Stromal cell of bone marrow (primary cell): ENCODE results near the gene MCTP2.

ENCODE experiments used
- DNase-seq: peaks from one replicate; pipeline ENCODE4 v3.0.0-alpha.2; 2012; ENCODE audit warnings: low read depth

The MCTP2 gene

DNA sequence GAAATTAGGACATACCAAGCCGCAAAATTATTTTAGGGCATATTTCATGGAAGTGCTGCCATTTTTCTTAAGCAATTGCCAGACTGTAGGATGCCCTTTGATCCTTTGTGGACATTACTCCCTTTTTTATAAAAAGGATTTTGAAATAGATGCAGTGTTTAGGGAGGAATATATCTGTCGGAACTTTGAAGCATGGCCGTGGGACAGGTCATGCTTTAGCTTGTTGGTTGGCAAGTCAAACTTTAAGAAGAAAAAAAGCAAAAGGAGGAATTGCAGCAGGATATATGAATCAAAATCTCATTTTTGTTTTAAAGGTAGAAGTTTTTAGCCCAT is 122.1 kb downstream of the MCTP2 start:
- DNase-seq = peak; percentile 18

DNA sequence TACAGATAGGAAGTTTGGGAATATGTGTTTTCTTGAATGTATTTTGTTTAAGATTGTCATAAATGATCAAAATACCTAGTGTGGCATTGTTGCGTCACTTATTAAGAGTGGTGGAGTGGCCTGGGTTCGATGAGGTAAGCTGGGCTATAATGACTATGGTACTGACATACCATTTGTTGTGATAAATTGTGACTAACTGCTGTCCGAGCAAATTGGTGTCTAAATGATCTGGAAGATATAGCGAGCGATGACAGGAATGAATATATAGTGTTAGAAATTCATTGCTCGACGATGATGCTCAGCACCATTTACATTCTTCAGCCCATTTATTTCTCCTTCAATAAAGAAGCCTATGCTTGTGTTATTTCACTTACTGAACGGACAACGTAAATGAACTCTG is 123.3 kb downstream of the MCTP2 start:
- no peak for DNase-seq

DNA sequence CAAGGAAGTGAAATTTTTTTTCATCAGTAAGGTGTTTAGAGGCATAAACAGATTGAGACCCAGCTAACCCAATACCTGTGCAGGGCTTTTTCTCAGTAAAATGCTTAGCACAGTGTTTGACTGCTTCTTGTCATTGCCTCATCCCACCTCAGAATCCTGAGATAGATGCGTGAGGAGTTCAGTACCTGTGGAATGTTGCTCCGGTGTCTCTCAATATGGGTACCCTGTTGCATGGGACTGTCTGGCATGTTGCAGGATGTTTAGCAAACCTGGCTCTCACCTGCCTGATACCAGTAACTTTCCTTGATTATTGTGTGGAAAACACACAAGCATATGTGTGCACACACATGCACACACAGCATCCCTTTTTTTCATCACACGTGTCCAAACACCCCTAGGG is 128.4 kb downstream of the MCTP2 start:
- DNase-seq = no peak

DNA sequence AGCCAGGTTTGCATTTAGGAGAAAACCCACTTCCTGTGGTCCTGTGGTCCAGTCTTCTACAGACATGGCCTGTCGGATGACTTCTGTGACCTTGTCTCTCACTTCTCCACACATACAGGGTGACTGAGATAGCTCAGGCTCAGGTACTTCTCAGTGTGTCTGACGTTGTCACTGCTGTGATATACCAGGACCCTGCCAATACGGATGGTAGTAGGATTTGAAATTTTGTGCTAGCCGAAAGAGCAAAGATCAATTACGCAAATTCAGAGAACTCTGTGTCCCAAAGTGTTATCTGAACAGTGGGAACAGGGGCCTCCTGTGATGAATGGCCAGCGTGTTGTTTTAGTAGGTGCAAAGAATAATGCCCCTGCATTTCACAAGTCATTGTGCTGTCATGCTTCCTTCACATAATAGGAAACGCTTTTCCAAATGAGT is 128.9 kb downstream of the MCTP2 start:
- DNase-seq = no peak

DNA sequence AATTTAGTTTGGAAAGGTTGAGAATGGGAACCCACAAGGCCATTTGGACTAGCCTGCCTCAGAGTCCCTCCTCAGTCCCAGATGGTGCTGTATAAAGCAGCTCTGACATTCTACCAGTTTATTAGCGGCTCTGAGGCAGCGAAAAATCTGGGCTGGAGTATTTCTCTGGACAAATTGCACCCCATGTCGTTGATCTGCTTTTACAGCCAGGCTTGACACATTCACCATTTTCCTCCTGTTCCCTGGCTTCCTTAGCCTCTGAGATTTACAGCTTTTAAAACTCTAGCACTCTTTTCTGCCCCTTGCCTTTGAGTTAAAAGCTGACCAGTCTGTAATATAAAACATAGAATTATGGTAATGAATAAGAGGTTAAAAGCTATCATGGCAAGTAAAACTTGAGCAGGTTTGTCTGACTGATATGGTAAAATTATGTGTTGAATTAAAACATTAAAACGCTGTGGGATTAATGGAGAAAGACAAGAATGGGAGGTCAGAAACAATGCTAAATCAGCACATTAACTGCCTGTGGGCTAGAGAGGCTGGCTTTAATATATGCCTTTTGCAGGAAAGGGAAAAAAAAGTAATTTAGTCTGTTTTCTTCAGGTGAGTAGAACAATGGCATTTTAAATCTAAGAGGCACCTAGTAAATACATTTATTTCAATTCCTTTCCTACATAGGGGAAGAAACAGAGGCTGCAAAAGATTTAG is 131.2 kb downstream of the MCTP2 start:
- no peak for DNase-seq

DNA sequence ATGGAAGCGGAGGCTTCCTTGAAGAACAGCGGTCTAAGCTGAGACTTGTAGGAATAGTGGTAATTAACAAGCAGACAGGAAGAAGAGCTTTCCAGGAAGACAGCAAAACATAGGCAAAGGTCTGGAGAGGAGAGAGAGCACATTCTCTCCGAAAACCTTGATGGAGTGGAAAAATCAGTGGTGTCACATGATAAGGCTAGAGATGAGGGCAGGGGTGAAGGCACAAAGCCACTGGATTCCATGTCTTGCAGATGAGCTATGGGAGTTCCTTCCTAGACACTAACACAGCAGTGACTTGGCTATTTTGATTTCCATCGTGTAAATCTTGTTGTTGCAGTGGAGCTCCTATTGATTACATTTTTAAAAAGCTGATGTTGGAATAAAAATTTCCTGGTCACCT is 132.0 kb downstream of the MCTP2 start:
- no peak for DNase-seq

DNA sequence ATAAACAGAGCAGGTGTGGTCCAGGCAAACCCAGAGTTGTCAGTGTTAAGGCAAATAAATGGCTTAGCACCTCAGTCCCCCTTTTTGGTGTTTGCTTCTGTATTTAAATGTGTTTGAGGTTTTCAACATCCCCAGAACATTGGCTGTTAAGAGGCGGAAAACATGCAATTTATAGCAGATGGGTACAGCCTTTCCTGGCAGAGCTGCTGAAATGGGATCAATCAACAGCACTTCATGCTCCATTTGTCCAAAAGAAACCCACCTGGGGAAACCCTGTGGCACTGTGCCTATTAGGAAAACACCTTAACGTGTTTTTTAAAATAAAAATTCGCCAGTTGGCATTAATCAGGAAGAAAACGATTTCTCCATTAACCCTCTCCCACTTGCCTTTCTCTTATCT is 135.4 kb downstream of the MCTP2 start:
- no peak for DNase-seq

DNA sequence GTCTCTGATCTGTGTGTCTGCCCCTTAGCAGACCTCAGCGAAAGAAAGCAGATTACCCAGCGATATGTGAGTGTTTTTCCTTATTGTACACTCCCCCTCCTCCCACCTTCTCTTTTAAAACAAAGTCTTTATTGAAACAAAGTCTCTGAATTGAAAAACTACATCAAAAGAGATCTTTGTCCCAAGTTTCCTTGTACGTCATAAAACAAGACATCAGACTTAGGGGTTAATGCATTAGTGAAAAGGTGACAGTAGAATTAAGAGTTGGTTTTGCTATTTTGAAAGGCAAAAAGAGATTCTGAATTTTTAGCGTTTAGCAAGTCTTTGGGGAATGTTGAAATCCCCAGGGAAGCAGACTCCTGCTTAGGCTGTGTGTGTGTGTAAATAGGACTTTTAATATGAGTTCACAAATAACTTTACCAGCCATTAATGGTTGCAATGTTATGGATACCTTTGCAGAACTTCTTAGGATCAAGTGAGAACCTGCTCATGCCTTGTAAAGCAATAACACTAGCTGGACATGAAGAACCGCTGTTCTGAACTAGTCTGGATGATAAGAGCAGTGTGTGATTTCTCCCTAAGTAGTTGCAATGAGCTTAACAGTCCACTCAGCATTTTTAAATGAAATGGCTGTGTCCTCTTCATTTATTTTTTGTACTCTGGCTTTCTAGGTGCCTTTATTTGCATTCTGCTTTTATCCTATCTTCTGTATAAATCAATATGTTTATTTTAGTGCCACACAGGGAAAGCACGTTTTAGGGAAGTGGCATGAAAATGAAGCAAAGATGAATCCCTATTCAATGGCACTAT is 136.6 kb downstream of the MCTP2 start:
- no peak for DNase-seq

DNA sequence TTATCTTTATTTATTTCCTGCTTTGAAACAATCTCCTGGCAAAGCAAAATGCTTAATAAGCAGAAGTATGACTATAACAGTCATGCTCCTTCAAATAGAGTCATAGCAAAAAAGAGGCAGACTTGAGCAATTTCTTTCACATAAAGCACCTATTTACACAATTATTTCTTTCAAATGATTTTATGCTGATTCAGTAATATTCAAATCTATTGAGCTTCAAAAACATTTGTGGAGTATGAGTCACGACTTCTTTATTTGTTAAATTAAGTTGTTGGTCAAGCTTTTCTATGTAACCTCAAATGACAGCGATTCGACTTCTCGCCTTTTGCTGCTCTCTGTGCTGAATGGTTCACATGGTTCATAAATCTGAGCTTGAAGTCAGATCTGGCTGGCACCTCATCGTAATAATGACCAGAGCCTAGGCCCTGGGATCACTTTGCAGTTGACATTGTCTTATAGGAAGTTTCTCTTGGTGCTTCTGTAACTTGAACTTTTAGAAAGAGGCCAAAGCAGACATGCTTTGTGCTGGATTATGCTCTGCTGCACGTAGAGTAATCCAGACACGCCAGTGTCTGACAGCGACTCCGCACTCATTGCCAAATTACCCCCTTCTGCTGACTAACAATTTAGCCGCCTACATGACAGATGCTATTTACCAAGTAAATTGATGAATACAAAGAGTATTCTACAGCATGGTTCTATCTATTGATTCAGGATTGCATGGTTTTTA is 139.0 kb downstream of the MCTP2 start:
- no peak for DNase-seq

DNA sequence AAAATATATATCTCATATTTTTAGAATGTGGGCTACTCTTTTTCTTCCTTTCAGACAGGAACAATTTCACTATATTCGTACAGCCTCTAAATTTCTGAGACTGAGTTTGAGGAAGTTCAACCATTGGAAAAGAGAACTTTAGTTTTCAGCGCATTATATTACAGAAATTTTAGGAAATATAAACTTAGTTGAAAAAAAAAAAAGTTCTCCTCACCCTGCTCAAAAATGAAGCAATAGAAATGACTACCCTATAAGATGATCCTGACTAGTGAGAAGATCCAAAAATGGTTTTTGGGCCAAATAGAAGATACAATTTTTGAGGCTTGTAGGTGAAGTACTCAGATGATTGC is 139.6 kb downstream of the MCTP2 start:
- DNase-seq = no peak

DNA sequence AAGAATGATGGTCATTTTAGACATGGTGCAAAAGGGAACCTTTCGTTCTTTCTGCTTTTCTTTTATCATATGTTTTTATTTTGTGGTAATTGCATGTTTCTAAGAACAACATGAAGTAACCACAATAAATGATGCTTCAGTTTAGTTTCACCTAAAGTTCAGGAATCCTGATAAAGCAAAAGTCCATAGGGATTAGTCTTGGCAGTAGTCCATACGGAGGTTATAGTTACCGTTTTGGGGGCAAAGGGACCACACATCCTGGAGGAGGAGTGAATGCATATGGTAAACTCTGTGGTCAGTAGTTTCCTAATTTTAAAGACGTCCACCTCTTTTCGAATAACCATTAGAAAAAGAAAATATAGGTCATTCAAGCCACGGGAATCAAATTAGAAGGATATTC is 141.5 kb downstream of the MCTP2 start:
- DNase-seq = no peak

DNA sequence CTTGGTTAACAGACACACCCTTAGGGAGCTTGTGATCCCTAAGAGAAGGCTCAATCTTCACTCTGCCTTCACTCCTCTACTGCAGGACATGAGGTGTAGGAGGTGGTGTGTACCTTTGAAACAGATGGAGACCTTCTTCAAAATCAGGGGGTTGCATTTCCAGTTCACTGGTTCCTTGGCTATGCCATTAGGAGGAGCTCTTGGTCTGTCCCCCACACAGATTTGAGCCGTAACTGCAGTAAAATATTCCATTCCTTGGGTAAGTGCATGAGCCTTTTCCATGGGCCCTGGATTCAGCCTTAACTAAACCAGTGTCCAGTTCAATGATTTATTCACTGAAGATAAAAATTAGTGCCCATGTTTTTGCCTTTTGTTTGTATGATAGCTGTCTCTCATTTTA is 144.6 kb downstream of the MCTP2 start:
- no peak for DNase-seq

DNA sequence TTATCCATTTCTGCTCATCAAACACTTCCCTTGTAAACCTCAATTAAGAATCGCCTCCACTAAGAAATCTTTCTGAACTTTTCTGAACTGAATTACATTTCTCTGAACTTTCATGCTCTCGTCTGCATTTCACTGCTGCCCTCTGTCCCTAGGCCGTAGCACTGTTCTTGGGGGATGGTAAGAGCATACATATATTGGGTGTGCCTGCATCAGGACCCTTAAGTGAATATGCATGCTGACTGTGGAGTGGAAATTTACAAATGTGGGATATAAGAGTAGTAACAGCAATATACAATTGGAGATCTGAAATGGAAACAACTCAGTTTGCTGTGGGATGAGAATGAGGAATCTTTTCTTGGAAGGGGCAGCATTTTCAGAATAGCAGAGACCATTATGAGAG is 148.6 kb downstream of the MCTP2 start:
- DNase-seq = no peak

DNA sequence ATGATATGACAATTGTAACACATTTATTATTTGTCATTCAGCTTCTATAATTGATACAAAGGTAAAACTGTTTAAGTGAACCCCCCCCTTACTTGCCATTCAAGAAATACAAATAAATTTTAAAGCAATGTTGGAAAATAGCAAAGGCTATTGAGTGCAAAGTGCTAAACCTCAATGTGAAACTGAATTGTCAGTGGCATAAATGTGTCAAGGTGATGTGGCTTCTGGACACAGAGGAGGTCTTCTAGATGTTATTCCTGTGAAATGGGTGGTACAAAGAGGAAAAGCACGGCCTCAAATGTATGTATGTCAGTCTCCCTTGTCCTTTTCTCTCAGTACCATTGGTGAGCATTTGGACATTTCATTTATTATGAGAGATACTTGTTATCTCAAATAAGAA is 149.4 kb downstream of the MCTP2 start:
- DNase-seq = no peak

DNA sequence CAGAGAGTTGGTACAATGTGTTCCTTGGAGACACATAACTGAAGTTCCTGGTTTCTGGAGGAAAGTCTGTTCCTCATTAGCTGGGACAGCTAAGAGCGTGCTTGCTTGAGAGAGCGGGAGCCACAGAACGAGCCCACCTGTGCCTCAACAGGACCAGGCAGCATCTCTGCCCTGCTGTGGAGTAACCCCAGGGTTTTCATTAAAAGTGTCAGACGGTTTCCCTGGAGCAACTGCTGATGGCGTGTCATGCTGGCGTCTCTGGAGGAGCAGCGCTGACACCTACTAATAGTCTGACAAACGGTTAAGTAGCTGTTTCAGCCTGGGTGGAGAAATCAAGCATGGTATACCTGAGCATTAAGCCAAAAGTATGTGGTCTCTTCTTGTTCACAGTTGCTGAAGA is 150.0 kb downstream of the MCTP2 start:
- DNase-seq = no peak

DNA sequence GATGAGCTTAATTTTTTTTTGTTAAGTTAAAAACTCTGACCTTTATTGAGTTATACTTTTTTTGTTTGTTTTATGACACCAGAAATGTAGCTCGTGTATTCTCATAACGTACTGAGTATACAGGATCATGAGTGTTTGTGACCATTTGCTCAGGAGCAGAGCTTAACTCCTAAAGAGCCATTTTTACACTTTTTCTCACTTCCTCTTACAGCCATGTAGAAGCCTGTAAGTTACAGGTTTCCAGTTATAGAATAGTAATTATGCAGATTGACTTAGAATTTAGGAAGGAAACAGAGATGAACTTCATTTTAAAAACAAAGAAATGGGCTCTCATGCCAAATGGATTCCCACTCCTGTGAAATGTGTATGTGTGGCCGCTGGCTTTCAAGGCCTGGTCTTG is 151.7 kb downstream of the MCTP2 start:
- DNase-seq = no peak

DNA sequence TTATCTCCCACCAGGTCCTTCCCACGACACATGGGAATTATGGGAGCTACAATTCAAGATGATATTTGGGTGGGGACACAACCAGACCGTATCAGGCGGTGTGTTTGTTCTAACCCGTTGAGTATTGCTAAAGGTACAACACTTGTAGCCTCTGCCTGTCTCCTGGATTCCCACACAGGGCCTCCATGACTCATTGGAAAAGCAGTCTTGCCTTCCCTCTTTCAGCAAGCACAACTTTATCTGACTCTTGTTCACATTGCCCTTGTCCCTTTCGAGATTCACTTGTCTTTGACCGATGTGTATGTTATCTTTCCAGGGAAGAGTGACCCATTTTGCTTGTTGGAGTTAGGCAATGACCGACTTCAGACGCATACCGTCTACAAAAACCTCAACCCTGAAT is 152.3 kb downstream of the MCTP2 start:
- no peak for DNase-seq

DNA sequence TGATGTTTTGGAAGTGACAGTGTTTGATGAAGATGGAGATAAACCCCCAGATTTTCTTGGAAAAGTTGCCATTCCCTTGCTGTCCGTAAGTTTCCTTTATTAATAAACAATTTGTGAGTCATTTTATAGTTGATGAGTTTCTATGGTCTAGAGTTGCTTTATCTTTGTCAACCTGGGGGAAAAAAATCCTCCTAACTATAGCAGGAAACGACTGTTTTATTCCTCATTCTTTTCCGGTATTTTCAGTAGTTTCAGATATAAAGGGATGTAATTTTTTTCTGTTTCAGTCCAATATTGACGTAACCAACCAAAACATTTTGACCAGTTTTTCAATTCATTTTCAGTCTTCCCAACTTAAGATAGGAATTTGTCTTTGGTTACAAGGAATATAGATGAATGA is 154.1 kb downstream of the MCTP2 start:
- DNase-seq = no peak

DNA sequence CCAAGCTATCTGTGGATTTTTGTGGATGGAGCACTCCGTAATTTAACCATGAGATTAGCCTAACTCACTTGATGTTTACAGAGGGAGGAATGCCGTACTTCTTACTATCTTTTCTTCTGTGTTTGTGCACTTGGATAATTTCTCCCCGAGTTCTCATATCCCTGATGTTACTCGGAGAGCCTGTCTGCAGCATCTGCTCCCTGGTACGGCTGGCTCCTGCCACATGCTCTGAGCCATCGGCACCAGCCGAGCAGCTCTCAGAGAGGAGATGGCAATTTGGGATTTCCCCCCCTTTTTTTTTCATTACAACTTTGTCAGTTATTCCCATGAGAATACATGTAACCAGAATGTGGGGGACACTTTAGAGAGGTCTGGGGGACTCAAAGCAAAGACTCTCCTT is 155.0 kb downstream of the MCTP2 start:
- no peak for DNase-seq

DNA sequence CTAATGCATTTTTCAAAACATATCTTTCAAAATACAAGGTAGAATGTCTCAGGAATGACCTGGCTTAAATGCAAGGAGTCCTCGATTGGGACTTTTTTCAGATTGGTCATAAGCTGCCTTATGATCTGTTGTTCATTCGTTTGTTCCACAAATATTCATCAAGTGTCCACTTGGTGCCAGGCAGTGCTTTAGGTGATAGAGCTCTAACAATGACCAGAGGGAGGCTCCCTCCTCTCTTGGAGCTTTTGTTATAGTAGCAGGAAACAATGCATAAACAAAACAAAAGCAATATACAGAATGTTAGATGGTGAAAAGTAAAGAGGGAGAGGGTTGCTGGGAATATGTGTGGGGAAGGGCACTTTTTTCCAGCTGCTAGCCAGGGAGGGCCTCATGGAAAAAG is 156.1 kb downstream of the MCTP2 start:
- no peak for DNase-seq

DNA sequence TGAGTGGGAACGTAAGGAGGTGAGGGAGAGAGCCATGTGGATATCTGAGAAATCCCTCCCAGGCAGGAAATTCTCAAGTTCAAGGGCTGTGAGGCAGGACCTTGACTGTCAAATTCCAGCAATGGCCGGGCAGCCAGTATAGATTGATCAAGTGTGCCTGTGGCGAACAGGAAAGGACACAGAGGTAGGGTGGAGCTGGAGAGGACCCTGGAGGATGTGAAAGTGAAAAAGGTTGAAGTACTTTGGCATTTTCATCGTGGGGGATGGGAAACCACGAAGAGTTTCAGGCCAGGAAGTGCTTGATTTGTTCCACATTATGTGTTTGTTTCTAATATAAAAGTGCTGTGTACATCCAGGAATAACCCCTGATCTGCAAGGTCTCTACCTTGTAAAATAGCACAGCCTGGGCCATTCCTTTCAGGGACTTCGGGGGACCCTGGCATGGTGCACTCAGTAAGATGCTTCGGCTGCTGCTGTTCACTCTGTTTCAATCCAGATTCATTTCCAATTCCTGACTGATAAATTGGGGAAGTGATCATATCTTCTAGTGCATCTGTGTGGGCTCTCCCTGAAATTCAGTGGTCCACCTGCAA is 156.6 kb downstream of the MCTP2 start:
- DNase-seq = no peak

DNA sequence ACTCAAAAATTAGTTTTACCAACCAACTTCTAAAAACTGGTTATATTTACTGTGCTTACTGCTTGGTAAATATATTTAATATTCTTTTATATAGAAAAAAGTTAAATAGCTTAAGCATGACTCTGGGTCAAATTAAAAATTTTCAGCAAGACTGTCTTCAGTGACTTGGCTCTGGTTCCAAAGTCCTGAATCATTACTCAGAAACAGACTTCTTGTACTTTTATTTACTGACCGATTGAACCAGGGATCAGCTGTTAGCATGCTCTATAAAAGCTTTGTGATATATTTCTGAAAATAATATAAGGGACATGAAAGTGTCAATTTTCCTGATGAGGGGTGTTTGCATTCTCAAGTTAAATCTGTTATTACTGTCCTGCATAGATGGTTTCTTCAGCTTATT is 164.3 kb downstream of the MCTP2 start:
- peak; percentile 28 for DNase-seq

DNA sequence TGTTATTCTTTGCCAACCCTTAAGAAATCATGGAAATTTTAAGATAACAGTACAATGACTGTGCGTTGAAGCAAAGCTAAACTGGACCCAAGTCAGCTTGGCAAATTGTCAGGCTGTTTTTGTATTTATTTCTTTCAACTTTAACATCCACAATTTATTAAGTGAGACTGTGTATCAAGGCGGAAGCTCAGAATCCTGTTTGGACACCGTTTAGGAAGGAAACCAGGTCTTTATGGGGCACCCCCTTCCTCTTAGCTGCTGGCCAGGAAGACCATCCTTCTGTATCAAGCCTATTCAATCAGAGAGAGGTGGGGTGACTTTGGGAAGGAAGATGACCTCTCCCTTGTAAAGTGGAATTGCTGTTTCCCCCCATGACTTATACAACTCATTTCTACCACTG is 166.0 kb downstream of the MCTP2 start:
- DNase-seq = no peak
